ENCODE results near the gene AOX1.
"Not testable (repeated sequence)": the region's sequence is repeated elsewhere in the genome, so short reads cannot be mapped to it uniquely, and the experiment has no call there.

AOX1 gene

GRCh38 chr2:200624026-200624425 is 38.2 kb downstream of the AOX1 start:
- Histone ChIP-seq H3K27me3 (ENCODE audit: control insufficient read depth in 5 of 5, insufficient read depth in 4 of 5, low read length in 5 of 5) (no peaks in the 10 kb centered on the region), H3K27ac (ENCODE audit: low read depth, low read length) (no peak overlapping the region), H3K9me3 (ENCODE audit: control insufficient read depth in 5 of 5, low read length in 5 of 5) (no peaks in the 10 kb centered on the region), H3K4me1 (ENCODE audit: control insufficient read depth in 5 of 5, insufficient read depth in 5 of 5, low read length in 5 of 5) (peaks cover 0 to 10% (median 2%) of the 10 kb centered on the region in 5 donors), H3K36me3 (ENCODE audit: control insufficient read depth in 5 of 5, insufficient read depth in 5 of 5, low read length in 5 of 5) (peaks cover 0 to 22% (median 3%) of the 10 kb centered on the region in 5 donors), H3K4me3 (ENCODE audit: low read depth in 1 of 5, low read length in 5 of 5) (no peak overlapping the region), H3K9ac (ENCODE audit: low read length in 5 of 5) (no peak overlapping the region)

GRCh38 chr2:200624658-200625057 is 38.8 kb downstream of the AOX1 start:
- no peak overlapping the region for H3K4me3 ChIP-seq (ENCODE audit: low read depth in 1 of 5, low read length in 5 of 5)
- H3K36me3 ChIP-seq (ENCODE audit: control insufficient read depth in 5 of 5, insufficient read depth in 5 of 5, low read length in 5 of 5) = peaks cover 0 to 22% (median 3%) of the 10 kb centered on the region in 5 donors
- H3K9ac ChIP-seq (ENCODE audit: low read length in 5 of 5) = no peak overlapping the region
- H3K4me1 ChIP-seq (ENCODE audit: control insufficient read depth in 5 of 5, insufficient read depth in 5 of 5, low read length in 5 of 5) = peaks cover 0 to 10% (median 2%) of the 10 kb centered on the region in 5 donors
- no peaks in the 10 kb centered on the region for H3K27me3 ChIP-seq (ENCODE audit: control insufficient read depth in 5 of 5, insufficient read depth in 4 of 5, low read length in 5 of 5)
- H3K27ac ChIP-seq (ENCODE audit: low read depth, low read length) = no peak overlapping the region
- no peaks in the 10 kb centered on the region for H3K9me3 ChIP-seq (ENCODE audit: control insufficient read depth in 5 of 5, low read length in 5 of 5)

GRCh38 chr2:200625282-200625681 is 39.5 kb downstream of the AOX1 start:
- Histone ChIP-seq H3K27me3 (ENCODE audit: control insufficient read depth in 5 of 5, insufficient read depth in 4 of 5, low read length in 5 of 5) (no peaks in the 10 kb centered on the region), H3K9ac (ENCODE audit: low read length in 5 of 5) (no peak overlapping the region), H3K36me3 (ENCODE audit: control insufficient read depth in 5 of 5, insufficient read depth in 5 of 5, low read length in 5 of 5) (peaks cover 0 to 22% (median 3%) of the 10 kb centered on the region in 5 donors), H3K9me3 (ENCODE audit: control insufficient read depth in 5 of 5, low read length in 5 of 5) (no peaks in the 10 kb centered on the region), H3K4me3 (ENCODE audit: low read depth in 1 of 5, low read length in 5 of 5) (no peak overlapping the region), H3K4me1 (ENCODE audit: control insufficient read depth in 5 of 5, insufficient read depth in 5 of 5, low read length in 5 of 5) (peaks cover 0 to 9% (median 2%) of the 10 kb centered on the region in 5 donors), H3K27ac (ENCODE audit: low read depth, low read length) (no peak overlapping the region)

- Histone ChIP-seq H3K4me1 (ENCODE audit: control insufficient read depth in 5 of 5, insufficient read depth in 5 of 5, low read length in 5 of 5) (peaks cover 0 to 2% (median 0%) of the 10 kb centered on the region in 5 donors), H3K36me3 (ENCODE audit: control insufficient read depth in 5 of 5, insufficient read depth in 5 of 5, low read length in 5 of 5) (peaks cover 0 to 22% (median 3%) of the 10 kb centered on the region in 5 donors), H3K9ac (ENCODE audit: low read length in 5 of 5) (no peak overlapping the region), H3K27ac (ENCODE audit: low read depth, low read length) (no peak overlapping the region), H3K27me3 (ENCODE audit: control insufficient read depth in 5 of 5, insufficient read depth in 4 of 5, low read length in 5 of 5) (no peaks in the 10 kb centered on the region), H3K4me3 (ENCODE audit: low read depth in 1 of 5, low read length in 5 of 5) (no peak overlapping the region), H3K9me3 (ENCODE audit: control insufficient read depth in 5 of 5, low read length in 5 of 5) (no peaks in the 10 kb centered on the region)
Observed at GRCh38 chr2:200625958-200626363, 40.1 kb downstream of the AOX1 start.

- Histone ChIP-seq H3K9me3 (ENCODE audit: control insufficient read depth in 5 of 5, low read length in 5 of 5) (no peaks in the 10 kb centered on the region), H3K27me3 (ENCODE audit: control insufficient read depth in 5 of 5, insufficient read depth in 4 of 5, low read length in 5 of 5) (no peaks in the 10 kb centered on the region), H3K9ac (ENCODE audit: low read length in 5 of 5) (no peak overlapping the region), H3K36me3 (ENCODE audit: control insufficient read depth in 5 of 5, insufficient read depth in 5 of 5, low read length in 5 of 5) (peaks cover 0 to 22% (median 3%) of the 10 kb centered on the region in 5 donors), H3K4me3 (ENCODE audit: low read depth in 1 of 5, low read length in 5 of 5) (no peak overlapping the region), H3K4me1 (ENCODE audit: control insufficient read depth in 5 of 5, insufficient read depth in 5 of 5, low read length in 5 of 5) (no peaks in the 10 kb centered on the region), H3K27ac (ENCODE audit: low read depth, low read length) (no peak overlapping the region)
Observed at GRCh38 chr2:200627110-200627770, 41.4 kb downstream of the AOX1 start.

- not testable (repeated sequence) for H3K27ac ChIP-seq (ENCODE audit: low read depth, low read length); H3K27me3 ChIP-seq (ENCODE audit: control insufficient read depth in 5 of 5, insufficient read depth in 4 of 5, low read length in 5 of 5); H3K4me1 ChIP-seq (ENCODE audit: control insufficient read depth in 5 of 5, insufficient read depth in 5 of 5, low read length in 5 of 5); H3K9me3 ChIP-seq (ENCODE audit: control insufficient read depth in 5 of 5, low read length in 5 of 5); H3K4me3 ChIP-seq (ENCODE audit: low read depth in 1 of 5, low read length in 5 of 5); H3K9ac ChIP-seq (ENCODE audit: low read length in 5 of 5)
- H3K36me3 ChIP-seq (ENCODE audit: control insufficient read depth in 5 of 5, insufficient read depth in 5 of 5, low read length in 5 of 5) = peaks cover 0 to 18% (median 3%) of the 10 kb centered on the region in 5 donors
Observed at GRCh38 chr2:200628461-200628860, 42.6 kb downstream of the AOX1 start.

GRCh38 chr2:200631287-200631686 is 45.5 kb downstream of the AOX1 start:
- Histone ChIP-seq H3K36me3 (ENCODE audit: control insufficient read depth in 5 of 5, insufficient read depth in 5 of 5, low read length in 5 of 5) (peaks cover 0 to 16% (median 6%) of the 10 kb centered on the region in 5 donors), H3K27ac (ENCODE audit: low read depth, low read length) (no peak overlapping the region), H3K9ac (ENCODE audit: low read length in 5 of 5) (no peak overlapping the region), H3K4me1 (ENCODE audit: control insufficient read depth in 5 of 5, insufficient read depth in 5 of 5, low read length in 5 of 5) (peaks cover 0 to 4% (median 0%) of the 10 kb centered on the region in 5 donors), H3K4me3 (ENCODE audit: low read depth in 1 of 5, low read length in 5 of 5) (no peak overlapping the region), H3K9me3 (ENCODE audit: control insufficient read depth in 5 of 5, low read length in 5 of 5) (no peaks in the 10 kb centered on the region), H3K27me3 (ENCODE audit: control insufficient read depth in 5 of 5, insufficient read depth in 4 of 5, low read length in 5 of 5) (no peaks in the 10 kb centered on the region)

- Histone ChIP-seq H3K27me3 (ENCODE audit: control insufficient read depth in 5 of 5, insufficient read depth in 4 of 5, low read length in 5 of 5) (no peaks in the 10 kb centered on the region), H3K4me3 (ENCODE audit: low read depth in 1 of 5, low read length in 5 of 5) (no peak overlapping the region), H3K27ac (ENCODE audit: low read depth, low read length) (no peak overlapping the region), H3K36me3 (ENCODE audit: control insufficient read depth in 5 of 5, insufficient read depth in 5 of 5, low read length in 5 of 5) (peaks cover 4 to 35% (median 19%) of the 10 kb centered on the region in 5 donors), H3K9ac (ENCODE audit: low read length in 5 of 5) (no peak overlapping the region), H3K9me3 (ENCODE audit: control insufficient read depth in 5 of 5, low read length in 5 of 5) (no peaks in the 10 kb centered on the region), H3K4me1 (ENCODE audit: control insufficient read depth in 5 of 5, insufficient read depth in 5 of 5, low read length in 5 of 5) (peaks cover 0 to 4% (median 0%) of the 10 kb centered on the region in 5 donors)
Observed at GRCh38 chr2:200634231-200634964, 48.6 kb downstream of the AOX1 start.

GRCh38 chr2:200635251-200635650 is 49.4 kb downstream of the AOX1 start:
- Histone ChIP-seq H3K9me3 (ENCODE audit: control insufficient read depth in 5 of 5, low read length in 5 of 5) (no peaks in the 10 kb centered on the region), H3K27ac (ENCODE audit: low read depth, low read length) (no peak overlapping the region), H3K27me3 (ENCODE audit: control insufficient read depth in 5 of 5, insufficient read depth in 4 of 5, low read length in 5 of 5) (no peaks in the 10 kb centered on the region), H3K4me3 (ENCODE audit: low read depth in 1 of 5, low read length in 5 of 5) (no peak overlapping the region), H3K4me1 (ENCODE audit: control insufficient read depth in 5 of 5, insufficient read depth in 5 of 5, low read length in 5 of 5) (peaks cover 0 to 4% (median 0%) of the 10 kb centered on the region in 5 donors), H3K36me3 (ENCODE audit: control insufficient read depth in 5 of 5, insufficient read depth in 5 of 5, low read length in 5 of 5) (peaks cover 4 to 35% (median 19%) of the 10 kb centered on the region in 5 donors), H3K9ac (ENCODE audit: low read length in 5 of 5) (no peak overlapping the region)

GRCh38 chr2:200637901-200638300 is 52.1 kb downstream of the AOX1 start:
- H3K36me3 ChIP-seq (ENCODE audit: control insufficient read depth in 5 of 5, insufficient read depth in 5 of 5, low read length in 5 of 5) = peaks cover 4 to 35% (median 22%) of the 10 kb centered on the region in 5 donors
- no peaks in the 10 kb centered on the region for H3K27me3 ChIP-seq (ENCODE audit: control insufficient read depth in 5 of 5, insufficient read depth in 4 of 5, low read length in 5 of 5)
- H3K4me3 ChIP-seq (ENCODE audit: low read depth in 1 of 5, low read length in 5 of 5) = no peak overlapping the region
- no peak overlapping the region for H3K27ac ChIP-seq (ENCODE audit: low read depth, low read length)
- no peak overlapping the region for H3K9ac ChIP-seq (ENCODE audit: low read length in 5 of 5)
- peaks cover 0 to 4% (median 0%) of the 10 kb centered on the region in 5 donors for H3K4me1 ChIP-seq (ENCODE audit: control insufficient read depth in 5 of 5, insufficient read depth in 5 of 5, low read length in 5 of 5)
- H3K9me3 ChIP-seq (ENCODE audit: control insufficient read depth in 5 of 5, low read length in 5 of 5) = no peaks in the 10 kb centered on the region
